K562 (cell line): ENCODE measurements around the gene B3GNT4.

Experiments
- ELF4 ChIP-seq: fragments of 450-650 bp; formaldehyde crosslinking; IDR thresholded peaks from 2 replicates; pipeline ENCODE4 v1.4.0; 2022; ENCODE audit warnings: missing genetic modification characterization
- NFIC ChIP-seq: fragments of 450-650 bp; IDR thresholded peaks from 2 replicates; pipeline ENCODE4 v1.6.1; 2017; ENCODE audit warnings: mild to moderate bottlenecking, inconsistent platforms
- SOX6 ChIP-seq: fragments of 450-650 bp; IDR thresholded peaks from 2 replicates; pipeline ENCODE4 v1.6.1; 2014; ENCODE audit warnings: mild to moderate bottlenecking
- TBP ChIP-seq: optimal IDR thresholded peaks from 2 replicates; pipeline ENCODE3; 2011; ENCODE audit warnings: low read depth, low read length, improper control_type of control experiment
- ZBTB1 ChIP-seq: sonication (generic); formaldehyde crosslinking; IDR thresholded peaks from 2 replicates; pipeline ENCODE4 v1.8.1; 2023; ENCODE audit warnings: missing genetic modification reagents, low read depth, mild to moderate bottlenecking, borderline replicate concordance
- ZFP36 ChIP-seq: fragments of 150-350 bp; IDR thresholded peaks from 2 replicates; pipeline ENCODE4 v1.6.1; 2018; ENCODE audit warnings: low read length, low read depth; ENCODE audit not compliant: partially characterized antibody
- ZNF134 ChIP-seq: fragments of 250-450 bp; sonication (Bioruptor Pico); conservative IDR thresholded peaks from 2 replicates; pipeline ENCODE4 v1.4.0; 2020
- ZNF239 ChIP-seq: fragments of 250-450 bp; sonication (Bioruptor Pico); IDR thresholded peaks from 2 replicates; pipeline ENCODE4 v1.4.0; 2020; ENCODE audit warnings: mild to moderate bottlenecking
- ZNF274 ChIP-seq: IDR thresholded peaks from 2 replicates; pipeline ENCODE4 v1.6.1; 2011; ENCODE audit warnings: low read depth, mild to moderate bottlenecking, low read length, moderate library complexity, borderline replicate concordance
- TF ChIP-seq, protein P1 (sequence below): sonication (generic); formaldehyde crosslinking; IDR thresholded peaks from 2 replicates; pipeline ENCODE4 v1.8.1; 2022; ENCODE audit warnings: missing genetic modification reagents
- TF ChIP-seq, protein P2 (sequence below), 3 experiments: IDR thresholded peaks in 2 of 3; conservative IDR thresholded peaks in 1 of 3; 2 replicates each; pipeline ENCODE4 v1.5.1; 2011 to 2012; ENCODE audit warnings: low read length in 3 of 3, mild to moderate bottlenecking in 3 of 3, control low read depth in 2 of 3, improper control_type of control experiment in 1 of 3, inconsistent platforms in 1 of 3, low read depth in 1 of 3, mixed read lengths in 1 of 3, moderate library complexity in 1 of 3; ENCODE audit not compliant: insufficient read depth in 2 of 3
- TF ChIP-seq, protein P3 (sequence below), 2 experiments: fragments of 250-450 bp in 1 of 2; fragments of 450-650 bp in 1 of 2; sonication (Bioruptor Pico) in 1 of 2; IDR thresholded peaks; 2 replicates each; pipeline versions ENCODE4 v1.6.1 to v1.8.0; 2016 to 2021; ENCODE audit warnings: mild to moderate bottlenecking in 2 of 2, moderate library complexity in 2 of 2, missing compliant biosample characterization in 1 of 2, missing genetic modification characterization in 1 of 2
- TF ChIP-seq, protein P4 (sequence below): sonication (generic); formaldehyde crosslinking; IDR thresholded peaks from 2 replicates; pipeline ENCODE4 v1.9.0; 2022; ENCODE audit warnings: mild to moderate bottlenecking, missing genetic modification reagents

DNA sequence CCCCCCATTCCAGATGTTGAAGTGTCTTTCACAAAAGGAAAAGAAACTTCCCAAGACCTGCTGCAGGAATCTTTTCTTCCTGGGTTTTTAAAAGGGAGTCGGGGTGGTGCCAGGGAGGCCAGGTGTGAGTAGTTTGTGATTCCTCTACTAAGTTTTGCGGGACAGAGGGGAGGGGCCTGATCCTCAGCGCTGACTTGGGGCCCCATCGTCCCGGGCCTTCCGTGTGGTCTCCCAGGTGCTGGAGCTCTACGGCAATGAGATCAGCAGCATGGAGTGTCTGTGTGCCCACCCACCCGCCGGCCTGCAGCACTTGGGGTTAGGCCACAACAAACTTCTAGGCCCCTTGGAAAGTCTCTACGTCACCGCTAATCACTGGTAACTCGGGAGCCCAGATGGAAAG, 16.0 kb upstream of the B3GNT4 start:
- TF ChIP-seq ELF4 (CRISPR knock-in tag) (no peak), ZFP36 (no peak), ZBTB1 (CRISPR knock-in tag) (no peak), ZNF134 (no peak), ZNF239 (CRISPR knock-in tag) (no peak), NFIC (no peak), SOX6 (no peak), ZNF274 (no peak), TBP (no peak)
- TF ChIP-seq, protein P1, sequence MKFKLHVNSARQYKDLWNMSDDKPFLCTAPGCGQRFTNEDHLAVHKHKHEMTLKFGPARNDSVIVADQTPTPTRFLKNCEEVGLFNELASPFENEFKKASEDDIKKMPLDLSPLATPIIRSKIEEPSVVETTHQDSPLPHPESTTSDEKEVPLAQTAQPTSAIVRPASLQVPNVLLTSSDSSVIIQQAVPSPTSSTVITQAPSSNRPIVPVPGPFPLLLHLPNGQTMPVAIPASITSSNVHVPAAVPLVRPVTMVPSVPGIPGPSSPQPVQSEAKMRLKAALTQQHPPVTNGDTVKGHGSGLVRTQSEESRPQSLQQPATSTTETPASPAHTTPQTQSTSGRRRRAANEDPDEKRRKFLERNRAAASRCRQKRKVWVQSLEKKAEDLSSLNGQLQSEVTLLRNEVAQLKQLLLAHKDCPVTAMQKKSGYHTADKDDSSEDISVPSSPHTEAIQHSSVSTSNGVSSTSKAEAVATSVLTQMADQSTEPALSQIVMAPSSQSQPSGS (CRISPR knock-in tag): no peak
- TF ChIP-seq, protein P2, sequence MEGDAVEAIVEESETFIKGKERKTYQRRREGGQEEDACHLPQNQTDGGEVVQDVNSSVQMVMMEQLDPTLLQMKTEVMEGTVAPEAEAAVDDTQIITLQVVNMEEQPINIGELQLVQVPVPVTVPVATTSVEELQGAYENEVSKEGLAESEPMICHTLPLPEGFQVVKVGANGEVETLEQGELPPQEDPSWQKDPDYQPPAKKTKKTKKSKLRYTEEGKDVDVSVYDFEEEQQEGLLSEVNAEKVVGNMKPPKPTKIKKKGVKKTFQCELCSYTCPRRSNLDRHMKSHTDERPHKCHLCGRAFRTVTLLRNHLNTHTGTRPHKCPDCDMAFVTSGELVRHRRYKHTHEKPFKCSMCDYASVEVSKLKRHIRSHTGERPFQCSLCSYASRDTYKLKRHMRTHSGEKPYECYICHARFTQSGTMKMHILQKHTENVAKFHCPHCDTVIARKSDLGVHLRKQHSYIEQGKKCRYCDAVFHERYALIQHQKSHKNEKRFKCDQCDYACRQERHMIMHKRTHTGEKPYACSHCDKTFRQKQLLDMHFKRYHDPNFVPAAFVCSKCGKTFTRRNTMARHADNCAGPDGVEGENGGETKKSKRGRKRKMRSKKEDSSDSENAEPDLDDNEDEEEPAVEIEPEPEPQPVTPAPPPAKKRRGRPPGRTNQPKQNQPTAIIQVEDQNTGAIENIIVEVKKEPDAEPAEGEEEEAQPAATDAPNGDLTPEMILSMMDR (IDR thresholded peaks at IDR 0.05 in 2 of 3, conservative IDR thresholded peaks at IDR 0.05 in 1 of 3; ENCODE audit: insufficient read depth in 2 of 3, low read depth in 1 of 3, low read length in 3 of 3): no peak
- TF ChIP-seq, protein P3, sequence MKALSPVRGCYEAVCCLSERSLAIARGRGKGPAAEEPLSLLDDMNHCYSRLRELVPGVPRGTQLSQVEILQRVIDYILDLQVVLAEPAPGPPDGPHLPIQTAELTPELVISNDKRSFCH (CRISPR knock-in tag; IDR thresholded peaks at IDR 0.05): no peak
- TF ChIP-seq, protein P3 (tag; IDR thresholded peaks at IDR 0.05): no peak
- TF ChIP-seq, protein P4, sequence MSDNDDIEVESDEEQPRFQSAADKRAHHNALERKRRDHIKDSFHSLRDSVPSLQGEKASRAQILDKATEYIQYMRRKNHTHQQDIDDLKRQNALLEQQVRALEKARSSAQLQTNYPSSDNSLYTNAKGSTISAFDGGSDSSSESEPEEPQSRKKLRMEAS (CRISPR knock-in tag): no peak
